K562 (cell line): Measurements from ENCODE around the gene PTOV1. TPM values are rescaled to one million over a fixed set of nuclear protein-coding genes. Genes with fewer than 3 reads are reported as not detected.

Source experiments
- CREB5 ChIP-seq: fragments of 250-450 bp; sonication (Bioruptor Pico); IDR thresholded peaks from 2 replicates; pipeline ENCODE4 v1.5.0; 2020; ENCODE audit warnings: mild to moderate bottlenecking
- DDX20 ChIP-seq: fragments of 450-650 bp; IDR thresholded peaks from 2 replicates; pipeline ENCODE4 v1.6.1; 2016; ENCODE audit warnings: missing genetic modification characterization, low read depth, mild to moderate bottlenecking, missing compliant biosample characterization, moderate library complexity
- FOXO4 ChIP-seq: fragments of 450-650 bp; formaldehyde crosslinking; IDR thresholded peaks from 2 replicates; pipeline ENCODE4 v1.4.0; 2020; ENCODE audit warnings: mild to moderate bottlenecking, moderate library complexity
- GTF2F1 ChIP-seq: IDR thresholded peaks from 2 replicates; pipeline ENCODE4 v1.6.1; 2011; ENCODE audit warnings: low read depth, low read length, improper control_type of control experiment
- GTF3C2 ChIP-seq: IDR thresholded peaks from 3 replicates; pipeline ENCODE4 v1.6.1; 2011; ENCODE audit warnings: borderline replicate concordance, mild to moderate bottlenecking, moderate library complexity; ENCODE audit not compliant: insufficient read length; ENCODE audit errors: extremely low read depth
- ILK ChIP-seq: fragments of 450-650 bp; IDR thresholded peaks from 2 replicates; pipeline ENCODE4 v1.6.1; 2016; ENCODE audit warnings: missing genetic modification characterization, low read depth, mild to moderate bottlenecking, missing compliant biosample characterization, moderate library complexity, borderline replicate concordance
- JUND ChIP-seq, 2 experiments: IDR thresholded peaks; 2 replicates in 1 of 2; 3 replicates in 1 of 2; pipeline ENCODE4 v1.6.1; 2011; ENCODE audit warnings: borderline replicate concordance in 2 of 2, low read depth in 2 of 2, low read length in 2 of 2, improper control_type of control experiment in 1 of 2, missing biosample characterization in 1 of 2, missing genetic modification characterization in 1 of 2, missing genetic modification reagents in 1 of 2
- KAT2B ChIP-seq: IDR thresholded peaks from one replicate; pipeline ENCODE4 v1.6.1; 2012; ENCODE audit warnings: low read depth, mild to moderate bottlenecking, control low read depth, inconsistent platforms, low read length, moderate library complexity
- MCM2 ChIP-seq: fragments of 450-650 bp; IDR thresholded peaks from 2 replicates; pipeline ENCODE4 v1.6.1; 2017; ENCODE audit warnings: low read depth, mild to moderate bottlenecking
- NR1H2 ChIP-seq: sonication (generic); formaldehyde crosslinking; IDR thresholded peaks from 2 replicates; pipeline ENCODE4 v1.4.0; 2020; ENCODE audit warnings: mild to moderate bottlenecking, missing genetic modification reagents
- POU5F1 ChIP-seq: fragments of 150-350 bp; IDR thresholded peaks from 2 replicates; pipeline ENCODE4 v1.6.1; 2014; ENCODE audit warnings: borderline replicate concordance, low read length, low read depth, mild to moderate bottlenecking; ENCODE audit not compliant: partially characterized antibody
- RBBP5 ChIP-seq: fragments of 200-600 bp; sonication (generic); IDR thresholded peaks from 2 replicates; pipeline ENCODE4 v1.6.1; 2012; ENCODE audit warnings: borderline replicate concordance, mild to moderate bottlenecking, low read length, control low read depth, inconsistent platforms; ENCODE audit not compliant: insufficient read depth, poor library complexity, severe bottlenecking
- RBM14 ChIP-seq: fragments of 200-400 bp; formaldehyde crosslinking; IDR thresholded peaks from 2 replicates; pipeline ENCODE4 v1.6.1; 2018; ENCODE audit warnings: low read depth, mild to moderate bottlenecking, low read length, moderate library complexity, borderline replicate concordance; ENCODE audit not compliant: insufficient read depth
- SMAD3 ChIP-seq: fragments of 450-650 bp; formaldehyde crosslinking; conservative IDR thresholded peaks from 2 replicates; pipeline ENCODE4 v1.4.0; 2020; ENCODE audit warnings: mild to moderate bottlenecking
- ZKSCAN1 ChIP-seq: fragments of 150-350 bp; IDR thresholded peaks from 2 replicates; pipeline ENCODE4 v1.6.1; 2016; ENCODE audit warnings: low read depth, low read length
- ZKSCAN8 ChIP-seq: fragments of 200-800 bp; sonication (Bioruptor generic); IDR thresholded peaks from 2 replicates; pipeline ENCODE4 v1.6.1; 2016; ENCODE audit warnings: missing genetic modification characterization, missing compliant biosample characterization
- ZNF57 ChIP-seq: fragments of 450-650 bp; formaldehyde crosslinking; IDR thresholded peaks from 2 replicates; pipeline ENCODE4 v1.4.0; 2020; ENCODE audit warnings: mild to moderate bottlenecking, moderate library complexity
- ZNF707 ChIP-seq: fragments of 250-450 bp; sonication (Bioruptor Pico); conservative IDR thresholded peaks from 2 replicates; pipeline ENCODE4 v1.8.0; 2022; ENCODE audit warnings: inconsistent platforms, mild to moderate bottlenecking, moderate library complexity
- polyA plus RNA-seq, 8 experiments: library from polyadenylated mRNA; depleted of rRNA in 4 of 8; stranded (reverse) in 5 of 8; unstranded in 3 of 8; fragments of >200 nt; fragmentation: Nextera tagmentation in 2 of 8; fragmentation: Illumina TruSeq in 1 of 8; extraction: Ambion mirVana in 2 of 8; extraction: Trizol in 1 of 8; gene quantifications; 2 replicates each; pipeline versions ENCODE4 v1.2.1 to v1.2.3, GENCODE V29; 2011 to 2014; ENCODE audit warnings: inconsistent platforms in 1 of 8, missing spikeins in 1 of 8
- total RNA-seq, 7 experiments: library from RNA; depleted of rRNA in 6 of 7; stranded (reverse); fragments of >200 nt in 6 of 7; fragmentation: Illumina TruSeq in 2 of 7; extraction: Trizol in 2 of 7; gene quantifications; 2 replicates each; pipeline versions ENCODE4 v1.2.1 to v1.2.3, GENCODE V29; 2011 to 2021; ENCODE audit warnings: low replicate concordance in 1 of 7

Gene PTOV1
- total and polyA plus RNA-seq, 9 of the 15 experiments (the other 6 are each of a cell fraction or from before 2014, with no cell fraction given): 4.9 to 169 (median 43.5) TPM

GRCh38 chr19:49889687-49890348, 38.9 kb downstream of the PTOV1 start (continued):
- TF ChIP-seq POU5F1 (no peak), DDX20 (tag) (no peak), NR1H2 (CRISPR knock-in tag) (0 out of 2 replicates have a peak, but pooled peaks have one; percentile 54), GTF2F1 (no peak), FOXO4 (CRISPR knock-in tag) (no peak), RBBP5 (no peak), MCM2 (no peak), SMAD3 (CRISPR knock-in tag) (0 out of 2 replicates have a peak, but pooled peaks have one; percentile 33), RBM14 (0 out of 2 replicates have a peak, but pooled peaks have one; percentile 50), ZNF707 (CRISPR knock-in tag) (no peak), CREB5 (no peak), ILK (tag) (no peak), KAT2B (no peak), JUND (IDR thresholded peaks at IDR 0.05; ENCODE audit: borderline replicate concordance, low read depth, low read length) (peak; percentile 62; the same call in 1 of the 2 replicates), JUND (tag; IDR thresholded peaks at IDR 0.05; ENCODE audit: borderline replicate concordance, low read depth, low read length) (peak; percentile 50; the same call in 1 of the 3 replicates), ZKSCAN1 (peak; percentile 76; the same call in 1 of the 2 replicates), ZNF57 (CRISPR knock-in tag) (no peak), GTF3C2 (no peak), ZKSCAN8 (CRISPR knock-in tag) (no peak)
